ENCODE measurements around the gene MLLT6.

Gene MLLT6

GRCh38 chr17:38704606-38705522 is at the start of gene MLLT6:
Gene MLLT6, plus strand, starts transcription at chr17:38705273. Its CDS starts 360 bp downstream, at chr17:38705633.
- peak within 1 kb of the TSS; percentile 76 for H3K4me3 ChIP-seq (ENCODE audit: low read length)
- no peak for DNase-seq (ENCODE audit: low read depth)
- TF ChIP-seq, protein P1, sequence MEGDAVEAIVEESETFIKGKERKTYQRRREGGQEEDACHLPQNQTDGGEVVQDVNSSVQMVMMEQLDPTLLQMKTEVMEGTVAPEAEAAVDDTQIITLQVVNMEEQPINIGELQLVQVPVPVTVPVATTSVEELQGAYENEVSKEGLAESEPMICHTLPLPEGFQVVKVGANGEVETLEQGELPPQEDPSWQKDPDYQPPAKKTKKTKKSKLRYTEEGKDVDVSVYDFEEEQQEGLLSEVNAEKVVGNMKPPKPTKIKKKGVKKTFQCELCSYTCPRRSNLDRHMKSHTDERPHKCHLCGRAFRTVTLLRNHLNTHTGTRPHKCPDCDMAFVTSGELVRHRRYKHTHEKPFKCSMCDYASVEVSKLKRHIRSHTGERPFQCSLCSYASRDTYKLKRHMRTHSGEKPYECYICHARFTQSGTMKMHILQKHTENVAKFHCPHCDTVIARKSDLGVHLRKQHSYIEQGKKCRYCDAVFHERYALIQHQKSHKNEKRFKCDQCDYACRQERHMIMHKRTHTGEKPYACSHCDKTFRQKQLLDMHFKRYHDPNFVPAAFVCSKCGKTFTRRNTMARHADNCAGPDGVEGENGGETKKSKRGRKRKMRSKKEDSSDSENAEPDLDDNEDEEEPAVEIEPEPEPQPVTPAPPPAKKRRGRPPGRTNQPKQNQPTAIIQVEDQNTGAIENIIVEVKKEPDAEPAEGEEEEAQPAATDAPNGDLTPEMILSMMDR (conservative IDR thresholded peaks at IDR 0.05; ENCODE audit: low read depth, low read length): no peak

GRCh38 chr17:38656959-38657823 is 47.9 kb upstream of the MLLT6 start:
- H3K4me3 ChIP-seq (ENCODE audit: low read length): no peak overlapping the region
- no peak for DNase-seq (ENCODE audit: low read depth)
- TF ChIP-seq, protein P1 (conservative IDR thresholded peaks at IDR 0.05; ENCODE audit: low read depth, low read length): no peak

GRCh38 chr17:38657824-38658740 is 47.0 kb upstream of the MLLT6 start:
- TF ChIP-seq, protein P1 (conservative IDR thresholded peaks at IDR 0.05; ENCODE audit: low read depth, low read length): no peak
- H3K4me3 ChIP-seq (ENCODE audit: low read length): no peak overlapping the region
- DNase-seq (ENCODE audit: low read depth): no peak

GRCh38 chr17:38658741-38659345 is 46.2 kb upstream of the MLLT6 start:
- TF ChIP-seq, protein P1 (conservative IDR thresholded peaks at IDR 0.05; ENCODE audit: low read depth, low read length): no peak
- H3K4me3 ChIP-seq (ENCODE audit: low read length): no peak overlapping the region
- no peak for DNase-seq (ENCODE audit: low read depth)

DNA sequence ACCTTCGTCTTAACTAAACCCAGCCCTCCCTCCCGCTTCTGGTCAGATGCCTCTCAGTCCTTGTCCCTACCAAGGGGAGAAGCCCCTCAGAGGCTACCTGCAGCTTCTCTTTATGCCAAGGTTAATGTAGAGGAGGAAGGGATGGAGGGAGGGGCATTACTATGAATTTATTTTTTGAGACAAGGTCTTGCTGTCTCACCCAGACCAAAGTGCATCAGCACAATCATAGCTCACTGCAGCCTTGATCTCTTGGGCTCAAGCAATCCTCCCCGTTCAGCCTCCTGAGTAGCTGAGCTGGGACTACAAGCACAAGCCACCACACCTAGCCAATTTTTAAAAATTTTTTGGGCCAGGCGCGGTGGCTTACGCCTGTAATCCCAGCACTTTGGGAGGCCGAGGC is 45.7 kb upstream of the MLLT6 start:
- no peak for DNase-seq (ENCODE audit: low read depth)
- TF ChIP-seq, protein P1 (conservative IDR thresholded peaks at IDR 0.05; ENCODE audit: low read depth, low read length): no peak
- H3K4me3 ChIP-seq (ENCODE audit: low read length): no peak overlapping the region

Data from retinal pigment epithelial cell (primary cell).